Fibroblast of pulmonary artery (primary cell): Measurements from ENCODE around the gene PLCH1.

Experiments used
- DNase-seq: peaks from one replicate; pipeline ENCODE4 v3.0.0-alpha.2; 2010; ENCODE audit warnings: low read depth
- H3K4me3 ChIP-seq: replicated peaks from 2 replicates; pipeline ENCODE4 v1.5.1; 2011; ENCODE audit warnings: low read depth, mild to moderate bottlenecking, control low read depth, low read length, moderate library complexity
- TF ChIP-seq, protein P1 (sequence below): IDR thresholded peaks from 2 replicates; pipeline ENCODE4 v1.5.1; 2011; ENCODE audit warnings: mild to moderate bottlenecking, control low read depth, low read length, inconsistent platforms; ENCODE audit errors: missing control alignments

PLCH1 gene

DNA sequence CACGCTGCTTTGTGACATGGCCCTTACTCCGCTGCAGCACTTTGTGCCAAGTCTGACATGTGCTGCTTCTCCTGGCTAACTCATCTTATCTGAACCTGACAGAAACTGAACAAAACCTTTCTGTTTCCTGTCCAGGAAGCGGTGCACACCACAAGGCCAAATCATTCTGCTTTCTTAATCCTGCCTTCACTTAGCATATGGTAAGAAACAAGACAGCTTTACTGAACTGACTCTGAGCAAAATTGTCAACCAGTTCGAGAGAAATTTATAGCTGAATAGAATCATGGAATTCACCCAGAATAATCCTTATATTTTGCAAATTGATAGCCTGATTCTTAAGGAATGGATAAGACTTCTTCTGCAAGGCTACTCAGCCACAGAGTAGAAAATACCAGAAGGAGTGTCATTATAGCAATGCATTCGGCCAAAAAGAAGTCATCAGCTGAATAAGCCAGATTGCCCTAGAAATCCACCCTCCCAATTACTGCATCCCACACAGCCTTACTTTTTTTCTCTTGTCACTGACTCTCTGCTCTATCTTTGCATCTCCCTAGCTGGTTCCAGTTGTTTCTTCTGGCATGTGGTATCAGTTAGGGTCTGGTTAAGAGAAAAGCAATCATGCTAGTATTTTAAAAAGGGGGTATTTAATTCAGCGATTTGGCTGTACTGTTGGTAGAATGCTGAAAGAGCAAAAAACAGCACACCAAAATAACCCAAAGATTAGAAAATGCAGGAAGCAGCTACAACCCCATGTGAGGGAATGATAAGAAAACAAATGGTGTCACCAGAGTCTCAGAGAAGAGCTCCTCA lies 409.8 kb downstream of the PLCH1 start:
- no peak overlapping the region for H3K4me3 ChIP-seq
- DNase-seq = peak; percentile 57
- TF ChIP-seq, protein P1, sequence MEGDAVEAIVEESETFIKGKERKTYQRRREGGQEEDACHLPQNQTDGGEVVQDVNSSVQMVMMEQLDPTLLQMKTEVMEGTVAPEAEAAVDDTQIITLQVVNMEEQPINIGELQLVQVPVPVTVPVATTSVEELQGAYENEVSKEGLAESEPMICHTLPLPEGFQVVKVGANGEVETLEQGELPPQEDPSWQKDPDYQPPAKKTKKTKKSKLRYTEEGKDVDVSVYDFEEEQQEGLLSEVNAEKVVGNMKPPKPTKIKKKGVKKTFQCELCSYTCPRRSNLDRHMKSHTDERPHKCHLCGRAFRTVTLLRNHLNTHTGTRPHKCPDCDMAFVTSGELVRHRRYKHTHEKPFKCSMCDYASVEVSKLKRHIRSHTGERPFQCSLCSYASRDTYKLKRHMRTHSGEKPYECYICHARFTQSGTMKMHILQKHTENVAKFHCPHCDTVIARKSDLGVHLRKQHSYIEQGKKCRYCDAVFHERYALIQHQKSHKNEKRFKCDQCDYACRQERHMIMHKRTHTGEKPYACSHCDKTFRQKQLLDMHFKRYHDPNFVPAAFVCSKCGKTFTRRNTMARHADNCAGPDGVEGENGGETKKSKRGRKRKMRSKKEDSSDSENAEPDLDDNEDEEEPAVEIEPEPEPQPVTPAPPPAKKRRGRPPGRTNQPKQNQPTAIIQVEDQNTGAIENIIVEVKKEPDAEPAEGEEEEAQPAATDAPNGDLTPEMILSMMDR = no peak

DNA sequence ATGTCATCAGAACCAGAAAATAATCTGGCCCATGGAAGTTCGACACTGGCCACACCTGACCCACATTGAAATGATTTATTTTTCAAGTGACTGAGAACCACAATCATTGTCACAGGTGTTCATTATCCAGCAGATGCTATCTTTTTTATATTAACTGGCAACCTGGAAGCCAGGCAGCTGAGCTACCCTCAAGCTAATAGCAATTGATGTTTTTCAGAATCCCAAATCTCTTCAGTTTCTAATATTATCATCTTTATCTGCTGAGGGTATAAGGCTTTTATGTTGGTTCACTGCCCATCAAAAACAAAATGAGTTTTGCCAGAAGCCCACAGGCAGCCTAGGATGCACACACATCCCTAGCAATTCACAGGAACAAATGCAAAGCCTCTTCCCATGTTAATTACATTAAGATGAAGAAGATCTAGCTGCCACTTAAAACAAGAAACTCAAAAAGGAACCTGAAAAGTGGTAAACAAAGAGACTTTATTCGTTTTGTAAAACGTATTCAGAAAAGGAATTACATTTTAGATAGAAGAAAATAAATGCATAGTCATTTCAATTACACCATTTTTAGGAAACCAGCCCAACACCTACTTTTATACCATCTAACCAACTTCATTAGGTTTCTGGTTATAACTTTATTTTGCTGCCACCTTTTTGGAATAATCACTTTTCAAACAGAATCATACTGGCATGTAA lies 410.5 kb downstream of the PLCH1 start:
- H3K4me3 ChIP-seq = no peak overlapping the region
- TF ChIP-seq, protein P1 = no peak
- DNase-seq = no peak

DNA sequence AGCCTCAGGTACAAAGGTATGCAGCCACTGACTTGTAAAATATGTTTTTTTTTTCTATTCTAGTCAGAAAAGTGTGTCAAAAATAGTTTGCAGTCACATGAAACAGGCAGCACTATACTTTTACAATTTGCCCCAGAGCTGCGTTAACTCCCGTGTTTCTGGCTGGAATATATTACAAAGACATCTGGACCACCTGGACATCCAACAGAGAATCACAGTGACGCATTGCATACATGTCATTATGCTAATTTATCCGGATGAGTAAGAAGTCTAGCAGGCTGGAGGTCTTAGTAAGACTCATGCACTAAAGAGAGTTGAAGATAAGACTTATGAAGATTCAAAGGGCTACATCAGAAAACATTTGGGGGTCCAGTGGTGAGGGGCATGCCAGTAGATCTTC lies 412.2 kb downstream of the PLCH1 start:
- no peak for DNase-seq
- TF ChIP-seq, protein P1 = no peak
- no peak overlapping the region for H3K4me3 ChIP-seq

DNA sequence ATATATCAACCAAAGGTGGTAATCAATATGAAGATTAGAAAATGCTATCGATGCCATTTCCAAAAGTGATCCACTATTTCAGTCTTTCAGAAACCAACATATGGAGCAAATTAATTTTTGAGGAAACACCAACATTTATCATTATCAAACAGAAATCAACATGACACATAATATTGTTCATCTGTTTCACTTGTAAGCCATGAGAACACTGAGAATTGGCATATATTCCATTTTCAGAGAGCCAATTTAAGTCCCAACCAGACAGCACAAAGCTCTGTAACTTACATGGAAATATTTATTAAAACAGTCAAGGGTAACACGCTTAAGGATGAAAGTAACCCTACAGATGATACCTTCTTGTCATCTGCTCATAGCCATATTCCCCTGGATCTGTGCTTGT lies 413.8 kb downstream of the PLCH1 start:
- no peak overlapping the region for H3K4me3 ChIP-seq
- no peak for DNase-seq
- TF ChIP-seq, protein P1 = no peak

DNA sequence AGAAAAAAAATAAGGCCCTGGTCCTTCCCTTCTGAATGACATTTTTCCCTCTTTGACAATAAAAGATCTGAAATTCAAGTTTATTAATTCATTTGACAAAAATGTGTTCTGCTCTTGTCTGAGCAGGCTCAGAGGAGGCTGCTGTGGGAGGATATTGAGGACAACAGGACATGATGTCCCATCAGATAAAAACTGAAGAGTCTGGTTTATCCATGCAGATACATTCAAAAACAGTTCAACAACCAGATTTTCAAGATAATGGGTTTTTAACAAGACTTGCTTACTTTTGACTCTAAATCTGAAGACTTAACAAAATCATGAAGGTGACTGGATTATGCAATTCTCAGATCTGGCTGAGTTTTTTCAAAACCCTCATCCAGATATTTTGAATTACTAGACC lies 414.5 kb downstream of the PLCH1 start:
- H3K4me3 ChIP-seq = no peak overlapping the region
- TF ChIP-seq, protein P1 = no peak
- no peak for DNase-seq

DNA sequence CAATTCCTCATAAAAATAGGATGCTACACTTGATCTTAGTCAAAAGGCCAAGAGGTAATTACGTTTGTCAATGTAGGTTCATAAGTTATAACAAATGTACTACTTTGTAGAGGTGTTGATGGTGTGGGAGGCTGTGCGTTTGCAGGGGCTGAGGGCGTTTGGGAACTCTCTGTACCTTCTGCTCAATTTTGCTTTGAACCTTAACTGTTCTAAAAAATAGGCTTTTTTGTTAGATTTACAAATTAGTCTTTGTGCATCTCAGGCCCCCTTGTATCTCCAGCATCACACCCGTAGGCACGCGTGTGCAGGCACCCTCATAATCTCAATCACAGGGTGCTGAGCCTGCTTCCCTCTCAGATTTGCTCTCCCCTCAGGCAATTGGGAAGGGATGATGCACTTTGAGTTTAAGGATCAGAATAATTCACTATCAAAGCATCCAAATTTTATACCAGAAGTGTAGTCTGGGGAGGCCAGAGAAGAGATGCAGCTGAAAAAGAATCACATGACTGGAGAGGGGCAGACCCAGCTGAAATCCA lies 415.3 kb downstream of the PLCH1 start:
- TF ChIP-seq, protein P1 = no peak
- no peak for DNase-seq
- H3K4me3 ChIP-seq = no peak overlapping the region
